GM23248 (cell line): Measurements from ENCODE around the gene INPP1.

Source experiments
- EZH2 ChIP-seq: fragments of 200-600 bp; sonication (generic); IDR thresholded peaks from 2 replicates; pipeline ENCODE4 v1.6.1; 2018; ENCODE audit warnings: antibody characterized with exemption, mild to moderate bottlenecking; ENCODE audit not compliant: insufficient read depth, poor library complexity, severe bottlenecking
- EZH2phosphoT487 ChIP-seq: fragments of 200-600 bp; sonication (generic); IDR thresholded peaks from 2 replicates; pipeline ENCODE4 v1.6.1; 2018; ENCODE audit warnings: antibody characterized with exemption, moderate library complexity, mild to moderate bottlenecking, low read depth; ENCODE audit not compliant: insufficient read depth

DNA sequence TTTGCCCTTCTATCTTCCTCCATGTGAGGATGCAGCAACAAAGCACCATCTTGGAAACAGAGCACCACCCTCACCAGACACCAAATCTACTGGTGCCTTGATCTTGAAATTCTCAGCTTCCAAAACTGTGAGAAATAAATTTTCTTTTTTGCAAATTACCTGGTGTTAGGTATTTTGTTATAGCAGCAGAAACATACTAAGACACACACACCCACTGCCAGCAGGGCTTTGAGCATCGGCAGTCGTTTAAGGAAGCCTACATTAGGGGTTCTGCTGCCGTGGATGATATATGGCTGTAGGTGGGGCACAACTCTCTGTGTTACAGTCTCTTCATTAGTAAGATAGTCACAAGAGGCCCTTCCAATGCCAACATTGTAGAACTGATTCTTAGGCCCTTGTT is 44.0 kb downstream of the INPP1 start:
- TF ChIP-seq EZH2: no peak
- no peak for TF ChIP-seq EZH2phosphoT487
